GM13977 (cell line): ENCODE results near the gene ZNF184.
A peak's percentile ranks its signal among the peaks of the same experiment; 100 is the strongest.

Experiments used
- DNase-seq: peaks from one replicate; pipeline ENCODE4 v3.0.0; 2012; ENCODE audit warnings: low spot score
- CTCF ChIP-seq: IDR thresholded peaks from 2 replicates; pipeline ENCODE4 v1.5.1; 2012; ENCODE audit warnings: mild to moderate bottlenecking, control low read depth; ENCODE audit not compliant: insufficient read depth; ENCODE audit errors: extremely low read depth, missing control alignments
- in situ Hi-C: fragments of 300-500 bp; cut with MboI; formaldehyde crosslinking; loops from one replicate; pipeline ENCODE4 v1.12.0; 2022; ENCODE audit warnings: low sequenced_read_pairs, low pct_unique_long_range_greater_than_20kb, mixed read lengths, inconsistent platforms; ENCODE audit not compliant: unreplicated experiment

Gene ZNF184

GRCh38 chr6:27478706-27479318 is 5.9 kb upstream of the ZNF184 start:
- peak; percentile 58 for DNase-seq
- in situ Hi-C loops = no loop called here
- TF ChIP-seq CTCF = no peak

- DNase-seq = peak; percentile 27
- in situ Hi-C loops = no loop called here
- no peak for TF ChIP-seq CTCF
Observed at GRCh38 chr6:27478141-27478705, 5.3 kb upstream of the ZNF184 start.

- TF ChIP-seq CTCF = no peak
- in situ Hi-C loops = no loop called here
- DNase-seq = no peak
Observed at GRCh38 chr6:27477318-27478013, 4.6 kb upstream of the ZNF184 start.

- TF ChIP-seq CTCF = no peak
- in situ Hi-C loops = no loop called here
- DNase-seq = no peak
Observed at GRCh38 chr6:27476090-27476489, 3.2 kb upstream of the ZNF184 start.

- DNase-seq = no peak
- in situ Hi-C loops = no loop called here
- no peak for TF ChIP-seq CTCF
Observed at GRCh38 chr6:27474672-27475071, 1.8 kb upstream of the ZNF184 start.

- no peak for DNase-seq
- TF ChIP-seq CTCF = no peak
- in situ Hi-C loops = no loop called here
Observed at GRCh38 chr6:27474172-27474465, 1.2 kb upstream of the ZNF184 start.
